Stimulated activated CD4-positive, alpha-beta T cell treated with anti-CD3 and anti-CD28 coated beads, Interleukin-2, amount 100 ng/mL, for 48 hours (primary cell): ENCODE data around the gene CNOT1.
"Not testable (repeated sequence)": the region's sequence is repeated elsewhere in the genome, so short reads cannot be mapped to it uniquely, and the experiment has no call there.

Experiments used
- DNase-seq, 2 donors: peaks; one replicate each; pipeline ENCODE4 v3.0.0-alpha.2; 2020

The CNOT1 gene

DNA sequence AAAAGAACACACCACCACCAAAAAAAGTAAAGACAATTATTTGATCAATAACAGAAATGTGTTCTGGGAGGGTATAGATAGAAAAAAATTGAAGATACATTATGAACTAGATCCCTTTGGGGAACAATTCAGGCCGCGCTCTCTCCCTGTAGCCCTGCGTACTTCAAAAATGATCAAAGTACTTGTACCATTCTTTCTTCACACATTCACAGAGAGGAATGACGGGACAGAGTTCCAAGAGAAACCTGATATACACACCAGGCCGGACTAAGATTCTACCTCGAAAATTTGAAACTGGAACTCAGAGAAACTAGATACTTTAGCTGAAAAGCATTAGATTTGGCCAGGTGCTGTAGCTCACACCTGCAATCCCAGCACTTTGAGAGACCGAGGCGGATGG is 50.0 kb downstream of the CNOT1 start:
- no peak for DNase-seq

DNA sequence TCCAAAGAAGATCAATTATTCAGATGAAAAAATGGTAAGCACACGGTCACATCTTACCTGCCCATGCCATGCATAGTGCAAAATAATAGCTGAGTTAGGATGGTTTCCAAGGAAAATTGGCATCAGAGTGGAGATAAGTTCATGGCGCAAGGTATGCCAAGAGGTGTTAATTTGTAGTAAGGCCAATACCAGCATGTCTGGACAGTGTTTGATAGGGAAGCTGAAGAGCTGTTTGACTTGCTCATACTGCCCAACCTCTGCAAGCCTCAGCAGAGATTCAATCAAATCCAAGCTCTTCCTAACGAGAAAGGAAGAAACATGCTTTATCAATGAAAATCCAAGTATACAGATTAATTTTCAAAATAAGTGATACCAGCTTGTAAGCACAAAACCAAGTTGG is 51.0 kb downstream of the CNOT1 start:
- DNase-seq: no peak

DNA sequence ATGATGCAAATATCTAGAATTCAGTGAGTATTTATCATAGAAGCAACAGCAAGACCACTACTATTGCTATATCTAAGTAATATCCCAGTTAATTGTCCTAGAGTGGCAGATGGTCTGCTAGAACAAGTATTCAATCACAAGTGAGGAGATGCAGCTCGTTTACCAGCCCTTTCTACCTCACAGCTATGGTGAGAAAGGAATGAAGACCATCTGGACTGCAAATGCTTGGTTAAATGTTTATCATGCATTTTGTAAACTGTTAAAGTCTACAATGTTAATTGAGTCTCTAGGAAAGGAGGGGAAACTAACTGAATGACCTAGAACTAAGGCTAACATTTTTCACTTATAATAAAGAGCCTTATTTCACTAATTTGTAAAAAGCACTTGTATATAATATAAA is 52.5 kb downstream of the CNOT1 start:
- no peak for DNase-seq

DNA sequence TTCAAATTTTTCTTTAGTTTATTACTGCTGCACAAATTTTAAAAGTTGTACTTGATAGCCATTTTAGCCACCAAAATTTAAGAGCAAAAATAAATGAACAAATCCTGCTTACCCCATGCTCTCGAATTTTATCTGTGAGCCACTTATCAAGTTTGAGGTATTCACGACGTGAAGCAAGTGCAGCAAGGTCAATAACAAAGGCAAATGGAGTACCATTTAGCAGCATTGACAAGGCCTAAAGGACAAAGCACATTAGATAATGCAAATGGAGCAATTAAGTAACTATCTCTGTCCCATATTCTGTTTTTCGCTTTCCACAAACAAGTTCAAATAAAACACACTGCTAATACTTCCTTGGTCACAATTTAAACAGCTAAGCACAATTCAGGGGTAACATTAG is 54.7 kb downstream of the CNOT1 start:
- no peak for DNase-seq

DNA sequence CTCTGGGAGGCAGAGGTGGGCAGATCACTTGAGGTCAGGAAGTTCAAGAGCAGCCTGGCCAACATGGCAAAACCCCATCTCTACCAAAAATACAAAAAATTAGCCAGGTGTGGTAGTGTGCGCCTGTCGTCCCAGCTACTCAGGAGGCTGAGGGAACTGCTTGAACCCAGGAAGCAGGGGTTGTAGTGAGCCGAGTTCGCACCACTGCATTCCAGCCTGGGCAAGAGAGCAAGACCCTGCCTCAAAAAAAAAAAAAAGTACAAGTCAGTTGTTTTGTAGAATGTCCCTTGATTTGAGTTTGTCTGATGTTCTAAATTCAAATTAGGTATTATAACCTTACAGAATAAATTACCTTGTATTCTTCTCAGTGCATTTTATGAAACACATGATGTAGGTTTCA is 63.9 kb downstream of the CNOT1 start:
- not testable (repeated sequence) for DNase-seq

DNA sequence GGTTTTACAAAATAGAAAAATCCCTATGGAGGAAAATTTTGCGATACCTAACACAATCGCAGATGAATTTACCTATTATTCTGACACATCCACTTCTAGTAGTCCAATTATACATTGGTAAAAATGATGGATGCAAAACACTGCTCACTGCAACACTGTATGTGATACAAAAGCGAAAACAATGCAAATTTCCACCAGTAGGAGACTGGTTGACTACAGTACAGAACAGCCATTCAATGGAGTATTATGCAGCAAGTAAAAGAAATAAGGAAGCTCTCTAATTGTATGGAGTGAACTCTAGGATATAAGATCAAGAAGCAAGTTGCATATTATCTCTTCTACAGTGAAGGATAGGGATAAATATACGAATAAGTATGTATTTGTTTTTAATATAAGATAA is 65.9 kb downstream of the CNOT1 start:
- DNase-seq: no peak

DNA sequence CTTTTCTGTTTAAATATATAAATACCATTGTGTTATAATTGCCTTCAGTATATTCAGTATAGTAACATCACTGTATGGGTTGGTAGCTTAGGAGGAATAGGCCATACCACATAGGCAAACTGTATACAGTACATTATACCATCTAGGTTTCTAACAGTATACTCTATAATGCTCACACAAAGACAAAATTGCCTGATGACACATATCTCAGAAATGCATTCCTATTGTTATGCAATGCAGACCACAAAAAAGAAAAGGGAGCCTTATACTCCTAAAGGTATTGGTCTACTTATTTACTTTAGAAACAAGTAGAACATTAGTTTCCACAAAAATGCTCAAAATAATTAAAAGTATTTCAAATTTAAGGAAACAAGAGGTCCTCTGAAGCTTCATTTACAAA is 66.4 kb downstream of the CNOT1 start:
- no peak for DNase-seq

DNA sequence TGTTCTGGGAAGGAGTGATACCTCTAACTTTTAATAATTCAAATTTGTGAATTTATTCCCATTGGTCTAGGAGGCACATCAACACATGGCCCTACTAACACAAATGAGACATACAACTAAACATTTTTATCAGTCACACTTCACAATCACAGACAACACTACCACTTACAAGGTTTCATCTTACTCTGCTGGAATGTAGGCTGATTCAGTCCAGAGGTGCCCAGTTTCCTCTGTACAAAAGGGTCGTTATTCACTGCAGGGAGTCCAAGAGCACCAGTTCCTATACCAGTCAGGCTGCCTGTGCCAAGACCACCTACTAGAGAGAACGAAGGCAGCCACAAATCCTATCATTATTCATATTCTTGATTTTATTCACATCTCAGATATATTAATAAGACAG is 72.9 kb downstream of the CNOT1 start:
- DNase-seq: no peak

DNA sequence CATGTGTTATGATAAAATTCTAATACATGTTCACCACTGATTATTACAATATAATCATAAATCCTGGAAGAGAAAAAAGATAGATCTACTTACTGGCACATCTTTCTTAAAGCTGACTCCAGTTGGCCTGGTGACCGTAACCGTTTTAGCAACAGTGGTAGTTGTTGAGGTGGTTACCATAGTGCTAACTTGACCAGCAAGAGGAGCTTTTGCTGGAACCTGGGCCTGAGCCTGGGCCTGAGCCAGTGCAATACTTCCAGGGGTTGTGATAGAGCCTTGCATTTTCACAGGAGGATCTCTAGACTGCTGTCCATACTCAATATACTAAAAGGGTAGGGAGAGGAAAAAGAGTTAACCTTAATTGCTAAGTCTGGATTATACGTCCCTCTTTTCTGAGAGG is 78.1 kb downstream of the CNOT1 start:
- DNase-seq: no peak

DNA sequence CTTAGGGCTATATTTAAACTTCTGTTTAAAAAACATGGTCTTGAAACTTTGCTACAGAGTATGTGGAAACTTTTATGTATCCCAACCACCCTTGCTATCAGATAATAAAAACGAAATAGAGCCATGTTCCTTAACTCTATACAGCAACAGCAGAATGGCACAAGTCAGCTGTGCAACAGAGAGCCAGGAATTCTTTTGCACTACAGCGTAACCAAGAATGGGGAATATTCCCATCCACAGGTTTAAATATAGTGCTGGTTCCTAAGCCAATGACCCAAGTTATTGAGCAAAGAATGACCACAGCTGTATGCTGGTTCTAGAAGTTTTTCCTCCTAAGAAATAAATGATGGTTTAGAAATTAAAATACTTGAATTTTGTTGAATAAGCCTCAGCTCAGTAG is 81.2 kb downstream of the CNOT1 start:
- no peak for DNase-seq

DNA sequence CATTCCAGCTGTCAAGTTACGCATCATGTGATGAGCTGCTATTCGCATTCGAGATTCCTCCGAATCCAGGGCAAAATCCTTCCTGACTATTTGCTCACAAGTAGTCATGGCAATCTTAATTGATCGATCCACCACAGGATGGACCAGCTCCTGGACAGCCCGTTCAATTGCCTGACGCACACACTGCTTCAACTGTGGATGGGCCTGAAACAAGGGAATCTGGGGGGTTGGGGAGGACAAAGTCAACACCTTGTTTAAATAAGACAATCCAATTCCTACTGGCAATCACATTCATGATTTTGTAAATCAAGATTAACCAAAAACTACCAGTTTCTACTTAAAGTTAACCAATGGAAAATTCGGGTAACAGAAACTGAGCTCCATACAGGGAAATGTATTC is 85.9 kb downstream of the CNOT1 start:
- no peak for DNase-seq

DNA sequence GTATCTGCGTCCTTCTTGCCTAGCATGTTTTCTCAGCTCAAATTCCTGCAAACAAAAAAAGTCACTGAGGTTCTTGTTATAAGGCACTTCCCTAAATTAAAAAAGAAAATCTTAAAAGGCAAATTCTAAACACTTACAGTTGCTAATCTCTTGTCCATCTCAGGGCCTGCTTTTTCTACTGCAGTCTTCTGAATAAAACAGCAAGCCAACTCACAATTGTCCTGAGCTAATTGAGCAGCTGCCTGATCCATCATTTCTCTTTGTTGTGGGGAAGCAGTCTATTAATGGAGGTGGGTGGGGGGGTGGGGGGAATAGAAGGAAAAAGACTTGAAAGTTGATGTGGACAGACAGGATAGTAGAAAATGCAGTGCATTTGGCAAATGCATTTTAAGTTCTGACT is 87.3 kb downstream of the CNOT1 start:
- DNase-seq: no peak

DNA sequence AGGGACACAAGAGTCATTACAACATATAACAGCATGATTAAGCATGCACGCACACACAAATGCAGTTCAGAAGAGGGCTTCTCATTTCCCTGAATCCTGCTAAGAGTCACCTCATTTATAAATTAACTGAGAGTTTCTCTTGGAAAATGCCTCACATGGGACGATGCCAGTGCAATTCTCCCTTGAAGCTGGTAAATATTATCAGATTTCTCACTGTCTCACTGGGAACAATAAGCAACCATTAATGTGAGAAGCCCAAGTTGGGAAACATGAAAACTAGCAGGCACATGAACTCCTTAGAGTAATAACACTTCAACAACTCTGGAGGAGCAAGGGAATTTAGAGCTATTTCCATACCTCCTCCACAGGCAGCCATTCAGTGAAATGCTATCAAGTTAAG is 87.9 kb downstream of the CNOT1 start:
- no peak for DNase-seq

DNA sequence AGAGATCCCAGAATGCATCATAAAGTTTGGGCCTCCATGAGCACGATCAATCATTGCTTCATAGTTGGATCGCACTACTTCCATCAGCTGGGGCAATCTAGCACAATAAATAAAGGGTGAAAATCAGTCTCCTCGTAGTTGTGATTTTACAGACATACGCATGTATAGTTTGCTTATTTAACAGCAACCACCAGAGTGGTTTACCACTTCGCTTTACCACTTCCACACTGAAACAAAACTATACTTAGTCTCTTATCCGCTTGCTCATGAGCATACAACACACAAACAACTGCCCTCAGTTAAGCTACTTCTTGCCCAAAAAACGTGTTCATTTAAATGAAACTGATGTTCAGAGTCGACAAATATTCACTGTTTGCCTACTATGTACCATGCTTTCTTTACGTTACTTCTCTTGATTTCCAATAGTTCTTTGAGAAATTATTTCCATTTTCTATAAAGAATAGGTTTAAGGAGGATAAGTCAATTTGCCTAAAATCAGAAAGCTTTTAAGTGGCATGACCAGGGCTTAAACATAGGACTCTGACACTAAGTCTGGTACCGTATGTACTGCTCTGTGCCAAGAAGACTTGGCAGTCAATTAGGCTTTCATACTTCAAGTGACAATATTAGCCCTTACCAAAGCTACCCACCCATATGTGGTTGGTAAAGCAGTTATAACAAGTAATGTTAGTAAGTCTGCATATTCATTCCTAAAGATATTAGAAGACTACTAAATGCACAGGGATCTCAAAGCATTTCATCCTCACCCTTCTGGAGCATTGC is 92.3 kb downstream of the CNOT1 start:
- no peak for DNase-seq

DNA sequence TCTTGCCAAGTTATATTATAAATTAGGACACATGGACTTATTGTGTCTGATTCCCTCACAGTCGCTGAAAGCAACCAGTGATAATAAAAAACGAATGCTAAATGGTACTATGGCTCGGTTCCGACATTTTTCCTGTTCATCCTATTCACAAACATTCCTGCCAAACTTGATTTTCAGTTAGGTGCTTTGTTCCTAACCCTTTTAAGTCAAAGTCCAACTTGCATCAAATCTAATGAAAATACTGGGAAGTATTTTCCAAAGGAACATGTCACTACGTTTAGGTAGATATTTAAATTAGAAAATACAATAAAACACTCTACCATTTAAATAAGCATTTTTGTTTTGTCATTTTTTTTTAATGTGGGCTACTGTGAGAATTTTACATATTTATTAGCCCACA is 93.3 kb downstream of the CNOT1 start:
- no peak for DNase-seq

DNA sequence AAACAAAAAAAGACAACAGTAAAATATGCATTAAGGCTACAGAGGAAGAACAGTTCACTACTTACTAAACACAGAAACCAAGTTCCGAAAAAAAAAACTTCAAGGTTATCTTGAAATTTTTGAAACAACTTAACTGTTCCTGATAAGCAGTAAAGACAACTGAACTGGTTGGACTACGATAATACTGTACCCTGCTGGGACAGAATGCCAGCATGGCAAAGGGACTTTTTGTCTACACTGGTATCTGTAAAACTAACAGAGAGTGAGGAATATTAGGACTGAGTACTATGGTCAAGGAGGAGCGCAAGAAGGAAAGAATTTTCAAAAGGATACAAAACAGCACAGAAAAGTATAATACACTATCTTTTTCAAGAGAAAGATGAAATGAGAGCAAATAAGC is 94.5 kb downstream of the CNOT1 start:
- DNase-seq: no peak

DNA sequence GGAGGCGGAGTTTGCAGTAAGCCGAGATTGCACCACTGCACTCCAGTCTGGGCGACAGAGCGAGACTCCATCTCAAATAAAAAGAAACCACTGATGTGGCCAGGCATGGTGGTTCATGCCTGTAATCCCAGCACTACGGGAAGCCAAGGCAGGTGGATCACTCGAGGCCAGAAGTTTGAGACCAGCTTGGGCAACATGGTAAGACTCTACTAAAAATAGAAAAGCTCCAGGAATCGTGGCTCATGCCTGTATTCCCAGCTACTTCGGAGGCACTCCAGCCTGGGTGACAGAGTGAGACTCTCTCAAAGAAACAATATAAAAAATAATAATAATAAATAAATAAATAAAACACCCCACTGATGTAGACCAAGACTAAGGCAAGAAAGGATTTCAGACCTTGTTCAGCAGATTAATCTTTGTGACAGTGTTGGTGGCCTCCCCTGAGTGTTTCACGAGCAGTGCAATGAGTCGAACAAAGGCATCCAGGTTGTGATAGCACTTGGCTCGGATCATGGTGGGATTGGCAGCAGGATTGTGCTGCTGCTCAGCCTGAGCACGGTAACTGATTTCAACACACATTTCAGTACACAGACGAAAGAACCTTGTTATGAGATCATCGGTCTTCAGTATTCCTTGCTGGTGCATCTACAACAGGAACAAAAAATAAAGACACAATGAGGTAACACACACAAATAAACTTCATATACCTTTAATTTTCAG is 95.7 kb downstream of the CNOT1 start:
- no peak for DNase-seq

DNA sequence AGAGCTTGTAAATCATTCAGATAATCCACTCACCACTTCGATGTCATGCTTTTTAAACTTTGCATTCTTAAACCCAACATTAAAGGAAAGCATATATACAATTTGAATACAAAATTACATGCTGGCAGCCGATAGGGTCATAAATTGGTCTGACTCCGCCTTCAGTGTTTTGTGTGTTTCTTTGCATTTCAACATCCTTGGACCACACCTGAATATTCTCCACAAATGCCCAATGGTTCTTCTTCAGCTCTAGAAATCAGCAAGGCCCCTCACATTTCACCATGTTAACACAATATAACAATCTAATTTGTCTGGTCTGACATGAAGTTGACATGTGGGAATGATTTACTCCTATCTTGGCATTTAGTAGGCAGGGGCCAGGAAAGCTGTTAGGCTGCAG is 97.2 kb downstream of the CNOT1 start:
- no peak for DNase-seq

DNA sequence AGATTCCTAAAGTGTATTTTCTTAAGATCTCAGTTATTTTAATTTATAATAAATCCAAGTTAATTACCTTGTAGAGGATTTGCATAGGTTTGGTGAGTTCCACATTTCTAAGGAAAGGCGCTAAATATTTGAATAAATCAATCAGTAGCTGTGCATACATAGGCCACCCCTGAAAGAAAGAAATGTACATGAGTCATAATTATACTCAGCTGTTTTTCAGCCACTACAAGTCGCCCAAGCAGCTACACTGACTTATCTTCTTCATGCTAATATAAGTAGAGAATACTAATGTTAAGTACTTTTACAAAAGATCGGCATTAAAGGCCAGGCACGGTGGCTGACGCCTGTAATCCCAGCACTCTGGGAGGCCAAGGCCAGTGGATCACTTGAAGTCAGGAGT is 99.4 kb downstream of the CNOT1 start:
- no peak for DNase-seq

DNA sequence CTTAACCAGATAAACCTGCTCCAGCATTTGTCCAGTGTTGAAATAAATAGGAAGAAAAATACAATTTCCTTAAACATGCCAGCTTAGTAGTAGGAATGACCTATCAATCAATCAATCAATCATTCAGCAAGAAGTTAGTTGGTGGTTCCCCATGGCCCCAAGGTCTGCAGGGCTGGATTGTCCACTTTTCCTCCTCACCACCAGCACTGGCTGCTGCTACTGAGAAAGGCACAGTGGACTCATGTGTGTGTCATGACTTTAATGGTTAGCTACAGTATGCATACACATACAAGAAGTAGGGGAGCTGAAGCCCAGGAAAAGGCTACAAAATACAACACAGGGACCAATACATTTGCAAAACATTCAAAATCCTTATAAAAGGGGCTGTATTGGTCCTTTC is 109.9 kb downstream of the CNOT1 start:
- no peak for DNase-seq

DNA sequence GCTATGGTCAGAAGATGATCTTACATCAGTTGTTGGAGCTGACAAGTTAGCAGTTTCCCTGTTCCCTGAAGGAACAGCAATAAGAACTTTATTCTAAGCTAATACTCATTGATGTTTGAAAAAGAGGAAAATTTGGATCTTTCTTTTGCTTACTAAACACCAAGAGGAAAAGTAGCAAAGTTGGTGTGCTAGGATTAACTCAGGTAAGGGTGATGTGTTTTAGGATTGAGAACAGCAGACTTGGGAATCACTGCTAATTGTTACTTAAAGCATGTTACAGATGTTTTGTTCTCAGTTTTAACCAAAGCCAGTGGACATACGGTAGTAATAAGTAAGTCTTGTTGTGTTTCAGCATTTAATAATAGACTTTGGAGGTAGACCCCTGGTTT is 110.7 kb downstream of the CNOT1 start:
- no peak for DNase-seq

DNA sequence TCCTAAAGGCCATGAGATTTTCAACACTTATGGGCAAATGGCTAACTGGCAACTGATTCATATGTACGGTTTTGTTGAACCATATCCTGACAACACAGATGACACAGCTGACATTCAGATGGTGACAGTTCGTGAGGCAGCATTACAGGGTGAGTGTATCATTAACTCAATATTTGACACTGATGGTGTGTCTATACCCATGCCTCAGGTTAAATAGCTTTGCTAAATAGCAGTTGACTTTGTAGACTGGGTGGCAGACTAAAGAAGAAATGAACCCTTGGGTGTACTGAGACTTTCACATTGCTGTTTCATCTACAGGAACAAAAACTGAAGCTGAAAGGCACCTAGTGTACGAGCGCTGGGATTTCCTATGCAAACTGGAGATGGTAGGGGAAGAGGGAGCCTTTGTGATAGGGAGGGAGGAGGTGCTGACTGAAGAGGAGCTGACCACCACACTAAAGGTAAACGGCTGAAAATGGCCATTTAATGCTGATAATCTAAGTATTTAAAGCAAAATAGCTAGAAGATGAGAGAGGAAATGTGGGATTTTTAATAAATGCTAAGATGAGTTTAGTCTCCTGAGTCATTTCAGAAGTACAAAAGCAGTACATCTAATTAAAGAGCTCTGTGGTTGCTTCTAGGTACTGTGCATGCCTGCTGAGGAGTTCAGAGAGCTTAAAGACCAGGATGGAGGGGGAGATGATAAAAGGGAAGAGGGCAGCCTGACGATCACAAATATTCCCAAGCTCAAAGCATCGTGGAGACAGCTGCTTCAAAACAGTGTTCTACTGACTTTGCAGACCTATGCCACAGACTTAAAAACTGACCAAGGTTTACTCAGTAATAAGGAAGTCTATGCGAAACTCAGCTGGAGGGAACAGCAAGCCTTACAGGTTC is 111.3 kb downstream of the CNOT1 start:
- DNase-seq: no peak

DNA sequence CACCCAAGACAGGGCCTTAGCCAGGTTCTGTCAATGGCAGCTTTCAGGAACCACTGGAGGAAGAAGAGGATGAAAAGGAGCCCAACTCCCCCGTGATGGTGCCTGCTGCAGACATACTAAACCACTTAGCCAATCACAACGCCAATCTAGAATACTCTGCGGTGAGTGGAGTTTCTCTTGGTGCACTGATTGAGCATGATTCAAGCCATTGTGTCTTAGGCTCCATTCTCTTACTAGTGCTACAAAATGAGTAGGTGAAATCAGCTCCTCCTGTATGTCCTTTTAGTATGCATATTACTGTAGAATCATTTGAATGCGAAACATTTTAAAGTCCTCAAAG is 112.9 kb downstream of the CNOT1 start:
- no peak for DNase-seq
